Measurements from ENCODE around the gene ZNF485.

The ZNF485 gene

DNA sequence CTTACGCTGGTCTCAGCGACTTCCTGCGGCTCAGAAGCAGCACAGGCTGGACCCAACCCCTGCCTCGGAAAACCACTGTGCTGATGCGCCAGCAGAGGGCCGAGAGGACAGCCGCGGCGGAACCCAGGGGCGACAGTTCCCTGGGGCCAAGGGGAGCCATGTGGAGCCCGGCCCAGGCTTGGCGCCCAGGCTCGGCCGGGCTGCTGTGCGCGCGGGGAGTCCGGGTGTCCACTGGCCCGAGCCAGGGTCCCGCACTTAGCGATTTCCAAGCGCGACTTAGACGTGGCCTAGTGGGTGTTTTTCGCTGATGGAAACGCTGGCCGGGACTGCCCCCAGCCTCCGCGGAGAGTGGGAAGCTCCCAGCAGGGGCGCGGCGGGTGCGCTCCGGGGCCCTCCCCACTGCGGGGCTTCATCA is 61.1 kb downstream of the ZNF485 start:
- no peak for DNase-seq (ENCODE audit: low read depth in 1 of 2, low spot score in 1 of 2)

All from stimulated activated CD4-positive, alpha-beta T cell treated with anti-CD3 and anti-CD28 coated beads, Interleukin-15, amount 100 ng/mL, for 1 hour (primary cell).